ENCODE data around the gene ZNF343. TPM values are rescaled to one million over a fixed set of nuclear protein-coding genes. Genes with fewer than 3 reads are reported as not detected.

Gene ZNF343
- 10 to 100 TPM; 13.3 to 14.2 TPM for total RNA-seq
- 1 to 10 TPM; 1.7 to 5.0 (median 3.2) TPM for polyA plus RNA-seq
- 12.6 to 20.2 (median 19.4) reads per million in 6 experiments for total RNA-seq

DNA sequence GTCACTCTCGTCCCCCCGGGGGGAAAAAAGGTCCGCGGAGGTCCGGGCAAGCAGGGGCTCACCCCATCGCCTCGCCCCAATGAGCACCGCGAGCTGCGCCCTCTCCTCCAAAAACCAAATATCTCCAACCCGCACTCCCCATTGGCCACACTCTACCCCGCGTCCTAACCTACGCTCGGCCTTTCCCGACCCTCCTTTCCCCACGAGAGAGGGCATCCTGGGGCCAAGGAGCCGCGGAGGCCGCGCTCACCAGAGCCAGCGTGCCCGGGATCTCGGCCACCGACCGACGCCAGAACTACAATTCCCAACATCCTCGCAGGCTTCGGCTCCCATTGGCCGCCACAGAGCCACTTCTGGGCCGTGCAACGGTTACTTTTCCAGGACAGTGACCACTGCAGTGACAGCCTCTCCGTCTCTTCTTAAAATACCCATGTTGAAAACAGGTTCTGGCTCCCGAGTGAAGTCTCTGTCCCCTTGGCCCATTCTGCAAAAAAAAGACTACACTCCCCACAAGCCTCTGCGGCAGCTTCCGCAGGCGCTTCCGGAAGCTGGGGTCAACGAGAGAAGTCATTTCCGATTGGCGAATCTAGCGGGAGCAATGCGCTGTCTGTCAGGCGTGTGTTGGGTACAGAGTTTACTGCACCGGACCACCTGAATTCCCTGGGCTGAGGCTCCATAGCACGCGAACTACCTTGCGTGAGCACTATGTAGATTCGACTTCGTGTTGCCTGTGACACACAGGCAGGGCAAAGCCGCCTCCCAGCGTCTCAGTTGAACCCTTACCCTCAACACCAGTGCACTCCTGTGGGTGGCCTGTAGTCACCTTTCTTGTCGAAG is at the start of gene ZNF343:
ZNF343 (minus strand) TSS at position 285 of the 837 bp plus-strand sequence. CDS start 15,020 bp downstream, outside the sequence.
- POLR2A ChIA-PET: interaction anchor here (0.6 to 3.4 kb wide), 5 partner anchors 16 to 1473 kb away, joined by 3 to 32 read pairs (median 11); partner anchors contain the start of genes NOP56 and SNRPB
- H3K27ac Mint-ChIP-seq: peak within 1 kb of the TSS; percentile 90 to 99 (median 97)
- peak; percentile 93 for ATAC-seq

DNA sequence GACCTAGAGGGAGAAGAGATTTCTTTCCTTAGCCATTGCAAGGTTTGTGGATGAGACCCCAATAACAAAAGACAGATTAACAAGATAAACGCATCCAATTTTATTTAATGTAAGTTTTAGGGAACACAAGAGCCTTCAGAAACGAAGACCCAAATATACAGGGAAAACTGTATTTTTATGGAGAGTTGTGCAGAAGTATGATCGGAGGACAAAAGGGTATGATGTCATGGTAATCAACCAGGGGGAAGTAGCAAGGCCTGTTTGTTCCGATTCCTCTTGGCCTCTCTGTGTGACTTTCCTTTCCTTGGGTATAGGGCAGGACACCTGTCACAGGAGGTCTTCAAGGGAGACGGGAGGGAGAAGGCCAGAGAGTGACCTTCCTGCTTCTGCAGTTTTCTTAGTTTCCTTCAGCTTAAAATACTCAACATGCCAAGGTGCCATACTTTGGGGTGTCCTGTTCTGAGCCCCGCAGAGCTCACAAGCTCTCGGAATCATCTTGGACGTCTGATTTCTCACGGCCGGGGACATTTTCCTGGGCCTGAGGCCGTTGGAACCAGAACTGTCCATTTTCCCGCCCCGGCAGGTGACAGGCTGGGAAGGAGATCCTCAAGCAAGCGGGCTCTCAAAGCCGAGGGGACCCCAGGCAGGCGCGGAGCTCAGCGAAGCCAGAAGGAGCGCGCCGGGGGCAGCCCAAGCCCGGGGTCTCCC is 49.3 kb upstream of the ZNF343 start:
- Mint-ChIP-seq H3K4me1 (peaks cover 0 to 5% (median 0%) of the 10 kb centered on the region in 4 donors), H3K9me3 (no peaks in the 10 kb centered on the region), H3K27me3 (peaks cover 17 to 72% (median 53%) of the 10 kb centered on the region in 5 donors), H3K36me3 (no peaks in the 10 kb centered on the region), H3K4me3 (peak overlapping the region in 7 of 10 donors; percentile 14 to 56 (median 39)), H3K27ac (peak overlapping the region in 1 of 10 donors; percentile 59)
- DNase-seq: no peak
- no peak for ATAC-seq
- POLR2A ChIA-PET: no interaction called here

More for the DNA sequence above, at the start of gene ZNF343:
- Mint-ChIP-seq H3K27me3 (peaks cover 0 to 21% (median 6%) of the 10 kb centered on the region in 5 donors), H3K9me3 (no peaks in the 10 kb centered on the region), H3K36me3 (no peaks in the 10 kb centered on the region), H3K4me1 (peaks cover 12 to 29% (median 20%) of the 10 kb centered on the region in 4 donors), H3K4me3 (peak within 1 kb of the TSS; percentile 95 to 100 (median 100))
- peak; percentile 59 to 91 (median 74) for DNase-seq

DNA sequence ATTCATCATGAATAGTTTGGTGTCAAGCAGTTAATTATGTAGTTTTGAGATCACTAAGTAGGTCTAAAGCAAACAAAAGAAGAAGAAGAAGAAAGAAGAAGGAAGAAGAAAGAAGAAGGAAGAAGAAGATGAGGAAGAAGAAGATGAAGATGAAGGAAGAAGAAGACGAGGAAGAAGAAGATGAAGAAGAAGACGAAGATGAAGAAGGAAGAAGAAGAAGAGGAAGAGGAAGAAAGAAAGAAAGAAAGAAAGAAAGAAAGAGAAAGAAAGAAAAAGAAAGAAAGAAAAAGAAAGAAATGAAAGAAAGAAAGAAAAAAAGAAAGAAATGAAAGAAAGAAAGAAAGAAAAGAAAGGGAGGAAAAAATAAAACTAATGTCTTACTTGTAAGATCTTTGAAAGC is 36.9 kb upstream of the ZNF343 start:
- Mint-ChIP-seq H3K4me3 (no peak overlapping the region), H3K27ac (no peak overlapping the region), H3K36me3 (no peaks in the 10 kb centered on the region), H3K27me3 (peaks cover 12 to 41% (median 35%) of the 10 kb centered on the region in 5 donors), H3K9me3 (no peaks in the 10 kb centered on the region), H3K4me1 (no peaks in the 10 kb centered on the region)
- POLR2A ChIA-PET: no interaction called here
- ATAC-seq (no peak), DNase-seq (no peak)

DNA sequence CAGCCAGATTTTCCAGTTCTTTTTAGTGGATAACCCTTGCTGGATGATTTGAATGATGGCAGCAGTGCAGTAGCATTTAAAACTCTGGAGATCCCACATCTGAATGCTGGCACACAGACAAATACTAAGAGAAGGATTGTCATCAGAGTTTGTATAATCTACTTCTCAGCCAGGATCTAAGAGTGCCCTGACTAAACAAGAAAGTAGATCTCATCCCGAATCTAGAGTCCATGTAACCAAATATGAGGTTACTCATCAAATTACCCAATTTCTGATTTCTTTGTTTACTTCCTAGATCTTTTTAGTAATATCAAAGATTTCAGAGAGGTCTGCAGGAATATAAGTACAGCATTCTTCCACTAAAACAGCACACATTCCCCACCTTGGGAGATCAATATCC is 35.5 kb upstream of the ZNF343 start:
- Mint-ChIP-seq H3K27ac (no peak overlapping the region), H3K4me1 (no peaks in the 10 kb centered on the region), H3K9me3 (no peaks in the 10 kb centered on the region), H3K4me3 (no peak overlapping the region), H3K27me3 (peaks cover 15 to 42% (median 33%) of the 10 kb centered on the region in 5 donors), H3K36me3 (no peaks in the 10 kb centered on the region)
- no peak for DNase-seq
- POLR2A ChIA-PET: no interaction called here
- no peak for ATAC-seq

DNA sequence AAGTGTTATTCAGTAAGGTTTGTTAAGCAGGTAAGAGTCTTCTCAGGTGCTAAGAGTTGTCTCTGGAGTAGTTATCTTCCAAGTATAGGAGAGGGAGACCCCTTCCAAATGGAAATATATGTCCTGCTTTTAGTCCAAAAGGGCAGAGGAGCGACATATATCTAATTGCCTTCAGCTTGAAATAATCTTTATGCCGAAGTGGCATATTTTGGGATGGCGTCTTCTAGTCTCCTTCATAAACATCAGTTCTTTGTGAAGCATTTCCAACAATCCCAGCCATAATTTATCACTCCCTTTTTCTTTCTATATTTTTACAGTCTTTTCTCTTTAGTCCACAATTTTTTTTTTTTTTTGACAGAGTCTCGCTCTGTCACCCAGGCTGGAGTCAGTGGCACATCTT is 33.6 kb upstream of the ZNF343 start:
- H3K27me3 Mint-ChIP-seq: peaks cover 19 to 60% (median 46%) of the 10 kb centered on the region in 5 donors
- no peaks in the 10 kb centered on the region for H3K9me3 Mint-ChIP-seq
- POLR2A ChIA-PET: no interaction called here
- H3K36me3 Mint-ChIP-seq: no peaks in the 10 kb centered on the region
- H3K4me3 Mint-ChIP-seq: no peak overlapping the region
- no peak for ATAC-seq
- no peaks in the 10 kb centered on the region for H3K4me1 Mint-ChIP-seq
- no peak for DNase-seq
- H3K27ac Mint-ChIP-seq: no peak overlapping the region

DNA sequence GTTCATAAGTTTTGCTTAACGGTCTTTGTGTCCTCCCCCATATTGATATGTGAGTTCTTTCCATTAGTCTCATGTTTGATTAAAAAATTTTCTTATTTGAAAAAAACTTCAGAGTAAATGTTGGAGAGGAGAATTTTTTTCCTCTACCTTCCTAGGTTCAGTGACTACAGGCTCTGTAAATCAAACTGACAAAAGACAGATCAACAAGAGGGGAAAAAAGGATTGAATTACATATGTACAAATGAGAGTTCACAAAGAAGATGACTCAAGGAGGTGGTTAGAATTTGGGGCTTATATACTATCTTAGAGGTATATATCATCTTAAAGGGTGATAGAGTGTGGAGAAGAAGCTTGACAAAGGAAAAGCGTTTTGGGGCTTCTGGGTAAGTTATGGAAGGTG is 33.2 kb upstream of the ZNF343 start:
- DNase-seq (no peak), ATAC-seq (no peak)
- H3K9me3 Mint-ChIP-seq: no peaks in the 10 kb centered on the region
- no peak overlapping the region for H3K4me3 Mint-ChIP-seq
- peaks cover 20 to 65% (median 49%) of the 10 kb centered on the region in 5 donors for H3K27me3 Mint-ChIP-seq
- POLR2A ChIA-PET: no interaction called here
- H3K36me3 Mint-ChIP-seq: no peaks in the 10 kb centered on the region
- no peak overlapping the region for H3K27ac Mint-ChIP-seq
- no peaks in the 10 kb centered on the region for H3K4me1 Mint-ChIP-seq

DNA sequence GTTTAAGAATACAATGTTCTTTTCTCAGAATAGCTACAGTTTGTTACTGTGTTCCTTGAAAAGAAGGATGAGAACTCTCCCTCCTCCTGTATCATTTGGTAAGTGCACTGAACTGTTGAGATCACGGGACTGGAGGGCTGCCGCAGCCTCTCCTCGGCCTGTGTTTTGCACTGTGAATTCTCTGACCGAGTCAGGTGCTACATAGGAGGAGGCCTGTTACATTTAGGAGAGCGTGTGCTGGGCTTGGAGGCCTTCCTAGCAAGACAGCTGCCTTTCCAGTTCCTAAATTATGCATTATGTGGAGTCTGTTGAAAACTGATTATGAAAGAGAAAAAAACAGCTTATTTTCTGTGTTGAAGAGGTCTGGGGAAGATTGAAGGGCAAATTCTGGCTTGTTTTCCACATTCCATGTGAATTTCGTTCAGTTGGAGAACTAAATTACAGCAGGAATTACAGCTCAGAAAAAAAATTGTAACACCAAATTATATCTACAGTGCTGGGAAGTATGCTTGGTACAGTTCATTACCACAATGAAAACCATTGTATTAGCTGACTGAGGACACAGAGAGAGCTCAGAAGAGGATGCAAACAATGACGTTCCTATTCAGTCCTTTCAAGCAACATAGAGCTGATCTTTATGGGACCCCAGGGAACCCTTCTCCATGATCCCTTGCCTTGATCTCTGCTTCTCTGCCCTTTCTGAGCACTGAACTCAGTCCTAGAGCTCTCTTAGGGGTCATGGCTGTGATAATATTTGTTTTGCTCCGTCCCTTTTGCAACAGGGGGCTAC is 30.4 kb upstream of the ZNF343 start:
- Mint-ChIP-seq H3K36me3 (no peaks in the 10 kb centered on the region), H3K4me3 (no peak overlapping the region), H3K4me1 (no peaks in the 10 kb centered on the region), H3K9me3 (no peaks in the 10 kb centered on the region), H3K27me3 (peaks cover 16 to 54% (median 41%) of the 10 kb centered on the region in 5 donors), H3K27ac (no peak overlapping the region)
- no peak for ATAC-seq
- no peak for DNase-seq
- POLR2A ChIA-PET: interaction anchor here (1.1 kb wide), 1 partner anchor 15 kb away, joined by 3 read pairs; no protein-coding TSS in a partner anchor

DNA sequence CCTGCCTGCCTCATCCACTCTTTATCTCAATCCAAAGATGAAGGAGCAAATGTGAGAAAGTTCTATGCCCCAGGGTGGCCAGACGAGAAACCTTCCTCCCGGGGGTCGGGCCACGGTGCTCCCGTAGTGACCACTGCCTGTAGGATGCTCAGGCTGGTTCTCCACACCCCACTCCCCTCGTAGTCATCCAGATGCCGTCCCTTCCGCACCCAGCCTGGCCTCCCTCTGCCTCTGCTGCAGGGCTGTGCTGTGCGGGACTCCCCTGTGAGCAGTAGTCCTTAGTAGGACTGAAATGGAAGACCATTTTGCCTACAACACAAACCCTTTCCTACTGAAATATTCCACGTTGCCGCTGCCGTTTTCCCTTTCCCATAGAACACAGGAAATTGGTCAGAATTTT is 29.6 kb upstream of the ZNF343 start:
- no peak overlapping the region for H3K4me3 Mint-ChIP-seq
- H3K27me3 Mint-ChIP-seq: peaks cover 14 to 53% (median 38%) of the 10 kb centered on the region in 5 donors
- no peaks in the 10 kb centered on the region for H3K9me3 Mint-ChIP-seq
- DNase-seq: no peak
- no peaks in the 10 kb centered on the region for H3K36me3 Mint-ChIP-seq
- H3K4me1 Mint-ChIP-seq: no peaks in the 10 kb centered on the region
- POLR2A ChIA-PET: no interaction called here
- no peak for ATAC-seq
- H3K27ac Mint-ChIP-seq: peak overlapping the region in 1 of 10 donors; percentile 34

DNA sequence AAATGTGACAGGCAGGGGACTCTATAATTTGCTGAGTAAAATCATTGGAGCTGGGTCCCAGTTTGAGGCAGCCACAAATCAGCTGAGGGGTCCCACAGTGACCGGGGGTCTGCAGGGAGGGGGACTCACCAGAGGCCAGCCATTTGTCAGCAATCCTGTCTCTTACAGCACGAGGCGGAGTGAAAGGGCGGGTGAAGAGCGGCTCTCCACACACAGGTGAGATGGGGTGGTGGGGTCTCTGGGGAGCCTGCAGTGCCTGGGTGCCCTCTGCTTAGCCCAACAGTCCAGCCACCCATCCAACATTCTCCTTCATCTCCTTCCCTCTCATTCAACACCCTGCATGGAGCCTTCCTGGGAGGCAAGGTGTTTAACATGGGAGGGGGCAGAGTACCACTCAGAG is 28.4 kb upstream of the ZNF343 start:
- ATAC-seq (no peak), DNase-seq (no peak)
- H3K27me3 Mint-ChIP-seq: peaks cover 14 to 53% (median 32%) of the 10 kb centered on the region in 5 donors
- H3K36me3 Mint-ChIP-seq: no peaks in the 10 kb centered on the region
- no peak overlapping the region for H3K27ac Mint-ChIP-seq
- no peaks in the 10 kb centered on the region for H3K4me1 Mint-ChIP-seq
- POLR2A ChIA-PET: no interaction called here
- H3K9me3 Mint-ChIP-seq: no peaks in the 10 kb centered on the region
- no peak overlapping the region for H3K4me3 Mint-ChIP-seq

DNA sequence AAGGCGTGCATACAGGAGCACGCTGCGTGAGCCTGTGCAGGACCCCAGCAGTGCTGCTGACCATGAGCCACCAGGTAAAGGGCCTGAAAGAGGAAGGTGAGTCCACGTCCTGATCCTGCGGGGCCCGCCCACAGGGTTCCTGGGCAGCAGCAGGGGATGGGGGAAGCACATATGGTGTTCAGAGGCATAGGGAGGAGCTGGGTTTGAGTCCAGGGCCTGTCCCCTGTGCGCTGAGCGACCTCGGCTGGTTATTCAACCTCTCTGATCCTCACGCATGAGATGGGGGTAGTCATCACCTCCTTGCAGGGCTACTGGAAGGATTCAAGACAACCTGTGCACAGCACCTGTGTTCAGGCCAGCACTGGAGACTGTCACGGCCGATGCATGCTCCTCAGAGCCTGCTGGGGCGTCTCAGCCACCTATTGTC is 27.9 kb upstream of the ZNF343 start, which contains the start of gene TMC2:
TMC2 (plus strand) TSS at position 14 of the 427 bp plus-strand sequence; CDS start at position 63, 49 bp downstream.
- peaks cover 14 to 48% (median 29%) of the 10 kb centered on the region in 5 donors for H3K27me3 Mint-ChIP-seq
- POLR2A ChIA-PET: no interaction called here
- no peak for DNase-seq
- no peak within 1 kb of the TSS for H3K4me3 Mint-ChIP-seq
- no peaks in the 10 kb centered on the region for H3K9me3 Mint-ChIP-seq
- no peak for ATAC-seq
- H3K36me3 Mint-ChIP-seq: no peaks in the 10 kb centered on the region
- H3K4me1 Mint-ChIP-seq: no peaks in the 10 kb centered on the region
- H3K27ac Mint-ChIP-seq: no peak within 1 kb of the TSS

DNA sequence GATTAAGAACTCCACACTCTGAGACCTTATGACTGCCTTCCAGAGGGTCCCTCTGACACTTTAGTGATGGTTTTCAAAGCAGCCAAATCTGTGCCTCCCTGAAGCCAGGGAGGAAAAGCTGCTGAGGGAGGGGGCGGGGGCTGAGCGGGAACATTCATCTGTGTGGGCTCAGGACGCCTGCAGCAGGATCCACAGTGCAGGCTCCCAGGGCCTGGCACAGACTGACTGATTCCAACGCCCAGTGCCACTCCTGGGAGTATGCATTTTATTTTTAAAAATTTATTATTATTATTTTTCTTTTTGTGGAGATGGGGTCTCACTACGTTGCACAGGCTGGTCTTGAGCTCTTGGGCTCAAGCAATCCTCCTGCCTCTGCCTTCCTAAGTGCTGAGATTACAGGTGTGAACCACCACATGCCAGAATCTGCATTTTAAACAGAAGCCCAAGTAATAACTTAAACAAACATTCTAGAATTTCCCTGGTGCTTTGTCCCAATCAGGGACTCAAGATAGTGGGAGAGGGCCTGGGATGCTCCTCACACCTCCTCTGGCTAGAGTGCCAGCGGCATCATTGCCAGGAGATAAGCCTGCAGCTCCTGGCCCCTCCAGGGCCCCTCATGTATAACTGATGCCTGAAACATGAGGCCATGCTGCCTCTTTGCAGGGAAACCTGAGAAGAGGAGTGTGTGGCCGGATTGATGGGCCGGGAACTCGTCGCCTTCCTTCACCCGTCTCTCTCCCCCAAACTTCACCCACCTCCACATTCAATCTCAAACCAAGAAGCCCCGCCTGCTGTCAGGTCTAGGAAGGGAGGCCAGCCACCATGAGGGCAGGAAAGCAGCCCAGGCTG is 27.2 kb upstream of the ZNF343 start:
- no peak overlapping the region for H3K27ac Mint-ChIP-seq
- no peaks in the 10 kb centered on the region for H3K4me1 Mint-ChIP-seq
- H3K27me3 Mint-ChIP-seq: peaks cover 13 to 43% (median 27%) of the 10 kb centered on the region in 5 donors
- POLR2A ChIA-PET: no interaction called here
- H3K9me3 Mint-ChIP-seq: no peaks in the 10 kb centered on the region
- no peak for DNase-seq
- no peak overlapping the region for H3K4me3 Mint-ChIP-seq
- no peaks in the 10 kb centered on the region for H3K36me3 Mint-ChIP-seq
- ATAC-seq: no peak

Measured in naive thymus-derived CD8-positive, alpha-beta T cell (primary cell).